ENCODE data around the gene AK3.
"Not testable (repeated sequence)": the region's sequence is repeated elsewhere in the genome, so short reads cannot be mapped to it uniquely, and the experiment has no call there.

AK3 gene

DNA sequence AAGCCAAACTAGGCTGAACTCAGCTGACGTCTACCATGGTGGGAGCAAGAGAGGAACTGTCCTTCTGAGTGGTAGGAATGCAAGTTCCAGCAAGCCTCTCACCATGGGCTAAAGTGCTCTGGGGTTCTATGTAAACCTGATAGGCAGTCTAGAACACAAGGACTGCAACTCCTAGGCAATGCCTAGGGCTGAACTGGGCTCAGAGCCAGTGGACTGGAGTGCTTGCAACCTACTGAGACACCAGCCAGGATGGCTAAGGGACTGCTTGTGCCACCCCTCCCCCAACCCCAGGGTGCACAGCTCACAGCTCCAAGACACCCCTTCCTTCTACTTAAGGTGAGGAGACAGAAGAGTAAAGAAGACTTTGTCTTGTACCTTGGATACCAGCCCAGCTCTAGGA, 39.6 kb upstream of the AK3 start:
- Histone ChIP-seq H4K20me1 (ENCODE audit: insufficient read depth, low read length) (no peaks in the 10 kb centered on the region), H3K4me1 (ENCODE audit: insufficient read depth, low read length) (no peaks in the 10 kb centered on the region), H3K27ac (ENCODE audit: low read length) (no peak overlapping the region), H3K9ac (ENCODE audit: low read depth, low read length) (no peak overlapping the region), H3K79me2 (ENCODE audit: insufficient read depth, low read length) (no peaks in the 10 kb centered on the region), H2AFZ (ENCODE audit: low read depth, low read length) (no peak overlapping the region), H3K36me3 (ENCODE audit: insufficient read depth, low read length) (no peaks in the 10 kb centered on the region), H3K27me3 (ENCODE audit: insufficient read depth, low read length, poor library complexity) (no peaks in the 10 kb centered on the region), H3K9me3 (ENCODE audit: insufficient read depth, low read length, severe bottlenecking) (no peaks in the 10 kb centered on the region), H3K4me3 (ENCODE audit: low read depth in 1 of 2, low read length in 2 of 2) (no peak overlapping the region), H3K4me2 (ENCODE audit: insufficient read depth, low read length) (no peak overlapping the region)
- ATAC-seq (ENCODE audit: insufficient read depth, low read depth) (no peak), DNase-seq (no peak)
- TF ChIP-seq, protein P1, sequence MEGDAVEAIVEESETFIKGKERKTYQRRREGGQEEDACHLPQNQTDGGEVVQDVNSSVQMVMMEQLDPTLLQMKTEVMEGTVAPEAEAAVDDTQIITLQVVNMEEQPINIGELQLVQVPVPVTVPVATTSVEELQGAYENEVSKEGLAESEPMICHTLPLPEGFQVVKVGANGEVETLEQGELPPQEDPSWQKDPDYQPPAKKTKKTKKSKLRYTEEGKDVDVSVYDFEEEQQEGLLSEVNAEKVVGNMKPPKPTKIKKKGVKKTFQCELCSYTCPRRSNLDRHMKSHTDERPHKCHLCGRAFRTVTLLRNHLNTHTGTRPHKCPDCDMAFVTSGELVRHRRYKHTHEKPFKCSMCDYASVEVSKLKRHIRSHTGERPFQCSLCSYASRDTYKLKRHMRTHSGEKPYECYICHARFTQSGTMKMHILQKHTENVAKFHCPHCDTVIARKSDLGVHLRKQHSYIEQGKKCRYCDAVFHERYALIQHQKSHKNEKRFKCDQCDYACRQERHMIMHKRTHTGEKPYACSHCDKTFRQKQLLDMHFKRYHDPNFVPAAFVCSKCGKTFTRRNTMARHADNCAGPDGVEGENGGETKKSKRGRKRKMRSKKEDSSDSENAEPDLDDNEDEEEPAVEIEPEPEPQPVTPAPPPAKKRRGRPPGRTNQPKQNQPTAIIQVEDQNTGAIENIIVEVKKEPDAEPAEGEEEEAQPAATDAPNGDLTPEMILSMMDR (IDR thresholded peaks at IDR 0.05; ENCODE audit: borderline replicate concordance, extremely low read depth, low read length, poor library complexity, severe bottlenecking), result no peak
- TF ChIP-seq EZH2 (IDR thresholded peaks at IDR 0.05; ENCODE audit: borderline replicate concordance, low read depth, low read length, severe bottlenecking), result no peak

DNA sequence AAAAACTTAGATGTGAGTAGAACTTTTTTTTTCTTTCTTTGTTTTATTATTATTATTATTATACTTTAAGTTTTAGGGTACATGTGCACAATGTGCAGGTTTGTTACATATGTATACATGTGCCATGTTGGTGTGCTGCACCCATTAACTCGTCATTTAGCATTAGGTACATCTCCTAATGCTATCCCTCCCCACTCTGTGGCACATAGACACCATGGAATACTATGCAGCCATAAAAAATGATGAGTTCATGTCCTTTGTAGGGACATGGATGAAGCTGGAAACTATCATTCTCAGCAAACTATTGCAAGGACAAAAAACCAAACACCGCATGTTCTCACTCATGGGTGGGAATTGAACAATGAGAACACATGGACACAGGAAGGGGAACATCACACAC, 34.0 kb upstream of the AK3 start:
- H2AFZ ChIP-seq (ENCODE audit: low read depth, low read length); H3K79me2 ChIP-seq (ENCODE audit: insufficient read depth, low read length); H3K4me1 ChIP-seq (ENCODE audit: insufficient read depth, low read length); H3K4me2 ChIP-seq (ENCODE audit: insufficient read depth, low read length); H3K9ac ChIP-seq (ENCODE audit: low read depth, low read length); DNase-seq; H3K9me3 ChIP-seq (ENCODE audit: insufficient read depth, low read length, severe bottlenecking); H3K27ac ChIP-seq (ENCODE audit: low read length); H3K36me3 ChIP-seq (ENCODE audit: insufficient read depth, low read length); H3K27me3 ChIP-seq (ENCODE audit: insufficient read depth, low read length, poor library complexity); H4K20me1 ChIP-seq (ENCODE audit: insufficient read depth, low read length); H3K4me3 ChIP-seq (ENCODE audit: low read depth in 1 of 2, low read length in 2 of 2); ATAC-seq (ENCODE audit: insufficient read depth, low read depth): not testable (repeated sequence)

DNA sequence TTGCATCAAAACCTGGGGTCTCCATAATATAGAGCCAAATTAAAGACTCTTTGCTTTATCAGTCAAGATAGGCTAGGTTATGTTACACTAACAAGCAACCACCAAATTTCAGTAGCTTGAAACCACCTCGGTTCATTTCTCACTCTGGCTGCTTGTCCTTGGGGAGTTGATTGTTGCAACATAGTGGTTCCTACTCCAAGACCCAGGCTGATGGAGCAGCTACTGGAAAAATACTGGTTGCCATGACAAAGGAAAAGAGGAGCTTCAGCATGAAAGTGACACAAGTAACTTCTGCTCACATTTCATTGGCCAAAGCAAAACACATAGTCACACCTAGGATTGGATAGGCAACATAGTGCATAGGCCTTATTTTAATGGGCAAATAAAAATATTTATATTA, 33.2 kb upstream of the AK3 start:
- Histone ChIP-seq H3K4me2 (ENCODE audit: insufficient read depth, low read length) (no peak overlapping the region), H3K36me3 (ENCODE audit: insufficient read depth, low read length) (no peaks in the 10 kb centered on the region)

DNA sequence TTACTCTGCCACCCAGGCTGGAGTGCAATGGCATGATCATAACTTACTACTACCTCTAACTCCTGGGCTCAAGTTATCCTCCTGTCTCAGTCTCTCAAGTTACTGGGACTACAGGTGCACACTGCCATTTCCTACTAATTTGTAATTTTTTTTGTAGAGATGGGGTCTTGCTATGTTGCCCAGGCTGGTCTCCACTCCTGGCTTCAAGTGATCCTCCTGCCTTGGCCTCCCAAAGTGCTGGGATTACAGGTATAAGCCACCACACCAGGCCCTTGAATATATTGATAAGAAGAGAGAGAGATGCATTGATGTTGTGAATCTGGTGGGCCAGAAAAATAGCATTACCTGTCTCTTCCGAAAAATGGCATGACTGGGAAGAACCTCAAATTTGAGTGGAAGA, 30.8 kb upstream of the AK3 start:
- TF ChIP-seq, protein P1 (IDR thresholded peaks at IDR 0.05; ENCODE audit: borderline replicate concordance, extremely low read depth, low read length, poor library complexity, severe bottlenecking), result no peak
- TF ChIP-seq EZH2 (IDR thresholded peaks at IDR 0.05; ENCODE audit: borderline replicate concordance, low read depth, low read length, severe bottlenecking), result no peak
- no peak for ATAC-seq (ENCODE audit: insufficient read depth, low read depth)

More for the DNA sequence above, 33.2 kb upstream of the AK3 start:
- H3K9me3 ChIP-seq (ENCODE audit: insufficient read depth, low read length, severe bottlenecking), result no peaks in the 10 kb centered on the region
- H3K9ac ChIP-seq (ENCODE audit: low read depth, low read length), result no peak overlapping the region
- H3K27ac ChIP-seq (ENCODE audit: low read length), result no peak overlapping the region
- H2AFZ ChIP-seq (ENCODE audit: low read depth, low read length), result no peak overlapping the region
- H3K79me2 ChIP-seq (ENCODE audit: insufficient read depth, low read length), result no peaks in the 10 kb centered on the region
- H3K4me3 ChIP-seq (ENCODE audit: low read depth in 1 of 2, low read length in 2 of 2), result no peak overlapping the region
- H4K20me1 ChIP-seq (ENCODE audit: insufficient read depth, low read length), result no peaks in the 10 kb centered on the region
- DNase-seq (no peak), ATAC-seq (ENCODE audit: insufficient read depth, low read depth) (no peak)
- H3K27me3 ChIP-seq (ENCODE audit: insufficient read depth, low read length, poor library complexity), result no peaks in the 10 kb centered on the region
- TF ChIP-seq EZH2 (IDR thresholded peaks at IDR 0.05; ENCODE audit: borderline replicate concordance, low read depth, low read length, severe bottlenecking), result no peak
- TF ChIP-seq, protein P1 (IDR thresholded peaks at IDR 0.05; ENCODE audit: borderline replicate concordance, extremely low read depth, low read length, poor library complexity, severe bottlenecking), result no peak
- no peaks in the 10 kb centered on the region for H3K4me1 ChIP-seq (ENCODE audit: insufficient read depth, low read length)

More for the DNA sequence above, 30.8 kb upstream of the AK3 start:
- H3K9me3 ChIP-seq (ENCODE audit: insufficient read depth, low read length, severe bottlenecking), result no peaks in the 10 kb centered on the region
- H3K4me2 ChIP-seq (ENCODE audit: insufficient read depth, low read length), result no peak overlapping the region
- no peaks in the 10 kb centered on the region for H3K27me3 ChIP-seq (ENCODE audit: insufficient read depth, low read length, poor library complexity)
- H3K27ac ChIP-seq (ENCODE audit: low read length), result no peak overlapping the region
- DNase-seq, result no peak
- no peak overlapping the region for H3K4me3 ChIP-seq (ENCODE audit: low read depth in 1 of 2, low read length in 2 of 2)
- H3K36me3 ChIP-seq (ENCODE audit: insufficient read depth, low read length), result no peaks in the 10 kb centered on the region
- H2AFZ ChIP-seq (ENCODE audit: low read depth, low read length), result no peak overlapping the region
- no peaks in the 10 kb centered on the region for H4K20me1 ChIP-seq (ENCODE audit: insufficient read depth, low read length)
- no peaks in the 10 kb centered on the region for H3K4me1 ChIP-seq (ENCODE audit: insufficient read depth, low read length)
- H3K79me2 ChIP-seq (ENCODE audit: insufficient read depth, low read length), result no peaks in the 10 kb centered on the region
- no peak overlapping the region for H3K9ac ChIP-seq (ENCODE audit: low read depth, low read length)
